GM23338 (cell line): ENCODE data around the gene ZNF841.

Experiments
- CREB1 ChIP-seq: fragments of 250-450 bp; sonication (Bioruptor Pico); IDR thresholded peaks from 2 replicates; pipeline ENCODE4 v1.5.0; 2020; ENCODE audit warnings: low read depth, mild to moderate bottlenecking, moderate library complexity
- CTCF ChIP-seq, 2 experiments: fragments of 200-600 bp in 1 of 2; sonication (generic) in 1 of 2; conservative IDR thresholded peaks; 2 replicates each; pipeline versions ENCODE4 v1.5.1 to v1.6.1; 2016 to 2017; ENCODE audit warnings: antibody characterized with exemption in 2 of 2, low read depth in 2 of 2, mild to moderate bottlenecking in 2 of 2, moderate library complexity in 1 of 2
- EZH2 ChIP-seq: fragments of 200-600 bp; sonication (generic); IDR thresholded peaks from one replicate; pipeline ENCODE4 v1.8.0; 2017; ENCODE audit warnings: antibody characterized with exemption, mild to moderate bottlenecking, low read depth; ENCODE audit not compliant: unreplicated experiment
- POLR2AphosphoS5 ChIP-seq: IDR thresholded peaks from 2 replicates; pipeline ENCODE4 v1.6.1; 2016; ENCODE audit warnings: antibody characterized with exemption, low read depth
- REST ChIP-seq: IDR thresholded peaks from one replicate; pipeline ENCODE4 v1.6.1; 2018; ENCODE audit warnings: antibody characterized with exemption; ENCODE audit not compliant: unreplicated experiment

- TF ChIP-seq CTCF (conservative IDR thresholded peaks at IDR 0.05; ENCODE audit: low read depth in 2 of 2) (no peak), REST (no peak), EZH2 (no peak), POLR2AphosphoS5 (no peak), CREB1 (no peak)
Observed at GRCh38 chr19:52020506-52020905, 75.1 kb downstream of the ZNF841 start.
